ENCODE measurements around the gene TRIM65. TPM values are rescaled to one million over a fixed set of nuclear protein-coding genes. Genes with fewer than 3 reads are reported as not detected.

Gene TRIM65
- total RNA-seq, 2 experiments from 2014 or later = 54.2 to 60.4 TPM

DNA sequence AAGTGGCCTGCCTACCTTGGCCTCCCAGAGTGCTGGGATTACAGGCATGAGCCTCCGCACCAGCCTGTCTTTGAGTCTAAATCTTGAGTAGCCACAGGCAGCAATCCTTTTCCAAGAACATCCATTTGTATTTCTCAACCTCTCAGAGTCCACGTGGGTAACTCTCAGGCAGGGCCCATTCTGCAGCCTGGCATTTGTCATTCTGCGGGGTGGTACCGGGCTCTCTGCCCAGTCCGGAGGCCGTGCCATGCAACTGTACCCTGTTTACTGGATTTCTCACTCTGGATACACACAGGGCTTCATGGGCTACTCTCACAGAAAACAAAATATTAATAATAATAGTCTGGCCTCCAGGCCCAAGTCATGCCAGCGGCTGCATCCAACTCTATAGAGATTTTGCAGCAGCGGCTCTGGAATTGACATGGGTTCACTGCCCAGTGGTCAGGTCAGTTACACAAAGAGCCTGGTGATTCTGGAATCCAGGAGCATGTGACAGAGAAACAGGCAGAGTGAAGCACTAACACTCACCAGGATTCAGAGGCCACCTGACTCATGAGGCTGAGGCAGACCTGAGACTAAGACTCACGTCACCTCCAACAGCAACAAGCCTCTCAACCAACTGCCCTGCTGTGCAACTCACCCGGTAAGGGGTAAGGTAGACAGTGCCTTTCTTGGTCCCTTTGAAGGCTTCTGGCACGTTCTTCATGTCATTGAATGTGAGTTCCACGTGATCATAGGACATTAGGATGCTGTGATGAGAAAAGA, 45.6 kb downstream of the TRIM65 start:
- no peak overlapping the region for H3K4me2 ChIP-seq (ENCODE audit: low read length)
- H3K4me1 ChIP-seq (ENCODE audit: insufficient read depth, low read length, poor library complexity, severe bottlenecking) = peaks cover 13% of the 10 kb centered on the region
- H3K79me2 ChIP-seq (ENCODE audit: insufficient read depth, low read depth, low read length) = peaks cover 10% of the 10 kb centered on the region; the same call in 1 of the 2 replicates
- H3K9me2 ChIP-seq (ENCODE audit: insufficient read depth, low read length) = no peaks in the 10 kb centered on the region
- intact Hi-C loops (cut with micrococcal nuclease; ENCODE audit: unreplicated experiment) = no loop called here
- H3K36me3 ChIP-seq (ENCODE audit: insufficient read depth, low read length) = peaks cover 46% of the 10 kb centered on the region
- peaks cover 4% of the 10 kb centered on the region; the same call in 1 of the 2 replicates for H4K20me1 ChIP-seq (ENCODE audit: insufficient read depth, low read length)
- DNase-seq (ENCODE audit: low spot score) = no peak
- no peak for TF ChIP-seq EZH2phosphoT487 (IDR thresholded peaks at IDR 0.05; ENCODE audit: borderline replicate concordance, low read depth, low read length)
- TF ChIP-seq, protein P1, sequence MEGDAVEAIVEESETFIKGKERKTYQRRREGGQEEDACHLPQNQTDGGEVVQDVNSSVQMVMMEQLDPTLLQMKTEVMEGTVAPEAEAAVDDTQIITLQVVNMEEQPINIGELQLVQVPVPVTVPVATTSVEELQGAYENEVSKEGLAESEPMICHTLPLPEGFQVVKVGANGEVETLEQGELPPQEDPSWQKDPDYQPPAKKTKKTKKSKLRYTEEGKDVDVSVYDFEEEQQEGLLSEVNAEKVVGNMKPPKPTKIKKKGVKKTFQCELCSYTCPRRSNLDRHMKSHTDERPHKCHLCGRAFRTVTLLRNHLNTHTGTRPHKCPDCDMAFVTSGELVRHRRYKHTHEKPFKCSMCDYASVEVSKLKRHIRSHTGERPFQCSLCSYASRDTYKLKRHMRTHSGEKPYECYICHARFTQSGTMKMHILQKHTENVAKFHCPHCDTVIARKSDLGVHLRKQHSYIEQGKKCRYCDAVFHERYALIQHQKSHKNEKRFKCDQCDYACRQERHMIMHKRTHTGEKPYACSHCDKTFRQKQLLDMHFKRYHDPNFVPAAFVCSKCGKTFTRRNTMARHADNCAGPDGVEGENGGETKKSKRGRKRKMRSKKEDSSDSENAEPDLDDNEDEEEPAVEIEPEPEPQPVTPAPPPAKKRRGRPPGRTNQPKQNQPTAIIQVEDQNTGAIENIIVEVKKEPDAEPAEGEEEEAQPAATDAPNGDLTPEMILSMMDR (conservative IDR thresholded peaks at IDR 0.05; ENCODE audit: low read length) = no peak
- no TSS peak for BruUV-seq (replicated peaks)
- ChIA-PET CTCF (ENCODE audit: unreplicated experiment) (no interaction called here), POLR2A (interaction anchor here (0.7 kb wide), 1 partner anchor 16 kb away, joined by 3 read pairs; no protein-coding TSS in a partner anchor)
- H3K27ac ChIP-seq (ENCODE audit: low read depth, low read length, poor library complexity, severe bottlenecking) = no peak overlapping the region
- no peaks in the 10 kb centered on the region for H3K9me3 ChIP-seq (ENCODE audit: low read length)
- H3K4me3 ChIP-seq (ENCODE audit: low read depth, low read length, poor library complexity, severe bottlenecking) = no peak overlapping the region
- H2AFZ ChIP-seq (ENCODE audit: low read length) = no peak overlapping the region

DNA sequence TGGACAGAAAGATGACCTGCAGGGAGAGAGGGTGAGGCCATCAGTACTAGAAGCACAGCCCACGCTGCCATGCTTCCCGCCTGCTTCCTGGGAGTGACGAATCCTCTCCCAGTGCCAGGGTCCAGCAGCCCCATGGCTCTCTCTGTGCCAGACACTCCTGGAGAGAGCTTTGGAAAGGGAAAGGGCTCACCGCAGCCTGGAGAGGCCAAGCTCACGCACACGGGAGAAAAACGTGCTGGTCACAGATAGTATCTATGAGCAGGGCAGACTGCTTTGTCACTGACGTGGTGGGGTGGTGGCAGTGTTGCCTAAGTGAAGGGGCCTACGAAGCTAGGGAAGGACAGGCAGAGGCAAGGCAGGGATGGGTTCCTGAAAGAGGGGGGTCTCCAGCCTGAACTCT, 47.0 kb downstream of the TRIM65 start:
- no peak overlapping the region for H2AFZ ChIP-seq (ENCODE audit: low read length)
- CTCF ChIA-PET (ENCODE audit: unreplicated experiment) = no interaction called here
- peaks cover 46% of the 10 kb centered on the region for H3K36me3 ChIP-seq (ENCODE audit: insufficient read depth, low read length)
- H3K79me2 ChIP-seq (ENCODE audit: insufficient read depth, low read depth, low read length) = peaks cover 8% of the 10 kb centered on the region; the same call in 1 of the 2 replicates
- TF ChIP-seq, protein P1 (conservative IDR thresholded peaks at IDR 0.05; ENCODE audit: low read length) = no peak
- no peak for TF ChIP-seq EZH2phosphoT487 (IDR thresholded peaks at IDR 0.05; ENCODE audit: borderline replicate concordance, low read depth, low read length)
- no peak for DNase-seq (ENCODE audit: low spot score)
- no peak overlapping the region for H3K4me3 ChIP-seq (ENCODE audit: low read depth, low read length, poor library complexity, severe bottlenecking)
- H3K9me3 ChIP-seq (ENCODE audit: low read length) = no peaks in the 10 kb centered on the region
- H3K4me2 ChIP-seq (ENCODE audit: low read length) = no peak overlapping the region
- no TSS peak for BruUV-seq (replicated peaks)
- peaks cover 4% of the 10 kb centered on the region; the same call in 1 of the 2 replicates for H4K20me1 ChIP-seq (ENCODE audit: insufficient read depth, low read length)
- H3K4me1 ChIP-seq (ENCODE audit: insufficient read depth, low read length, poor library complexity, severe bottlenecking) = peaks cover 17% of the 10 kb centered on the region
- H3K9me2 ChIP-seq (ENCODE audit: insufficient read depth, low read length) = no peaks in the 10 kb centered on the region
- intact Hi-C loops (cut with micrococcal nuclease; ENCODE audit: unreplicated experiment) = loop anchor here (5.0 kb wide), 1 partner anchor 97 kb away; no protein-coding TSS in a partner anchor
- POLR2A ChIA-PET = interaction anchor here (0.8 kb wide), 1 partner anchor 54 kb away, joined by 3 read pairs; no protein-coding TSS in a partner anchor
- no peak overlapping the region for H3K27ac ChIP-seq (ENCODE audit: low read depth, low read length, poor library complexity, severe bottlenecking)

DNA sequence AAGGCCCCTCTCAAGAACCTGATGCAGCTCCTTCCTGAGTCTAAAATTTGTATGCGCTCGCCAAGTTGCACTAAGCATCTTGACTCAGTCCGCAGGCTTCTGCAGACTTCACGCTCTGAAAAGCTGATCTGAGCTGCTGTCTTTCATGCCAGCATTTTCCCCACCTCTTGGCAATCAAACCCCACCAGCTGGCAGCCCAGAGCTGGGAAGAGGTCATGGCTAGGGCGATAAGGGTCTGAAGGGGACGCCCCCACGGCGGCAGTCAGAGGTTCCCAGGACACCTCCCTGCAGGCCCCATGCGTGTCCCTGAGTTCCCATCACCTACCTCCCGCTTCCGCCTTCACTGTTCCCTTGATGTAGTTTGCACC, 47.5 kb downstream of the TRIM65 start:
- H2AFZ ChIP-seq (ENCODE audit: low read length) = no peak overlapping the region
- BruUV-seq (replicated peaks) = no TSS peak
- ChIA-PET CTCF (ENCODE audit: unreplicated experiment) (no interaction called here), POLR2A (interaction anchor here (0.8 kb wide), 1 partner anchor 53 kb away, joined by 3 read pairs; no protein-coding TSS in a partner anchor)
- no peak for TF ChIP-seq EZH2phosphoT487 (IDR thresholded peaks at IDR 0.05; ENCODE audit: borderline replicate concordance, low read depth, low read length)
- TF ChIP-seq, protein P1 (conservative IDR thresholded peaks at IDR 0.05; ENCODE audit: low read length) = no peak
- H3K36me3 ChIP-seq (ENCODE audit: insufficient read depth, low read length) = peaks cover 46% of the 10 kb centered on the region
- no peaks in the 10 kb centered on the region for H3K9me3 ChIP-seq (ENCODE audit: low read length)
- H3K79me2 ChIP-seq (ENCODE audit: insufficient read depth, low read depth, low read length) = peaks cover 4% of the 10 kb centered on the region; the same call in 1 of the 2 replicates
- H3K4me2 ChIP-seq (ENCODE audit: low read length) = no peak overlapping the region
- H3K27ac ChIP-seq (ENCODE audit: low read depth, low read length, poor library complexity, severe bottlenecking) = no peak overlapping the region
- H4K20me1 ChIP-seq (ENCODE audit: insufficient read depth, low read length) = peaks cover 3% of the 10 kb centered on the region; the same call in 1 of the 2 replicates
- peaks cover 15% of the 10 kb centered on the region for H3K4me1 ChIP-seq (ENCODE audit: insufficient read depth, low read length, poor library complexity, severe bottlenecking)
- no peaks in the 10 kb centered on the region for H3K9me2 ChIP-seq (ENCODE audit: insufficient read depth, low read length)
- no peak for DNase-seq (ENCODE audit: low spot score)
- H3K4me3 ChIP-seq (ENCODE audit: low read depth, low read length, poor library complexity, severe bottlenecking) = no peak overlapping the region
- intact Hi-C loops (cut with micrococcal nuclease; ENCODE audit: unreplicated experiment) = loop anchor here (5.0 kb wide), 1 partner anchor 97 kb away; no protein-coding TSS in a partner anchor
